ENCODE data around the gene ZNF500. TPM values are rescaled to one million over a fixed set of nuclear protein-coding genes. Genes with fewer than 3 reads are reported as not detected.

Gene ZNF500
- total and polyA plus RNA-seq, 2 experiments from 2014 or later: 5.8 to 15.3 TPM

GRCh38 chr16:4767872-4768548 is 1.0 kb upstream of the ZNF500 start:
- ATAC-seq (no peak), DNase-seq (ENCODE audit: low spot score) (no peak)
- Histone ChIP-seq H3K4me3 (peak overlapping the region; percentile 94), H3K79me2 (replicated peaks; ENCODE audit: insufficient read depth) (peaks cover 17% of the 10 kb centered on the region), H3K27me3 (ENCODE audit: insufficient read depth) (no peaks in the 10 kb centered on the region), H3K9me2 (ENCODE audit: insufficient read depth) (no peaks in the 10 kb centered on the region), H3K4me2 (peak overlapping the region; percentile 79), H2AFZ (peak overlapping the region; percentile 80), H3K27ac (ENCODE audit: low read depth) (peak overlapping the region; percentile 98), H3K4me1 (ENCODE audit: insufficient read depth) (peaks cover 19% of the 10 kb centered on the region), H3F3A (replicated peaks; ENCODE audit: low read depth) (peaks cover 17% of the 10 kb centered on the region; the same call in 1 of the 2 replicates), H3K36me3 (ENCODE audit: insufficient read depth) (no peaks in the 10 kb centered on the region), H4K20me1 (replicated peaks; ENCODE audit: insufficient read depth) (no peaks in the 10 kb centered on the region)
- peaks cover 22% of the 10 kb centered on the region for H3K36me3 Mint-ChIP-seq (ENCODE audit: low read depth)
- peak overlapping the region; percentile 88 for H3K27ac Mint-ChIP-seq
- H3K27me3 Mint-ChIP-seq (ENCODE audit: insufficient read depth, low read depth, poor library complexity): peaks cover 13% of the 10 kb centered on the region
- peak overlapping the region; percentile 80 for H3K4me3 Mint-ChIP-seq
- no peaks in the 10 kb centered on the region for H3K9me3 Mint-ChIP-seq
- H3K4me1 Mint-ChIP-seq: peaks cover 23% of the 10 kb centered on the region
- no peak for TF ChIP-seq CREB1 (CRISPR knock-in tag; IDR thresholded peaks at IDR 0.05; ENCODE audit: low read depth)
- TF ChIP-seq EZH2phosphoT487 (IDR thresholded peaks at IDR 0.05; ENCODE audit: unreplicated experiment): no peak
- TF ChIP-seq ETS1 (IDR thresholded peaks at IDR 0.05): no peak
- no peak for TF ChIP-seq JUNB (IDR thresholded peaks at IDR 0.05; ENCODE audit: unreplicated experiment)
- TF ChIP-seq POLR2AphosphoS5 (IDR thresholded peaks at IDR 0.05; ENCODE audit: low read depth): no peak
- TF ChIP-seq NANOG (IDR thresholded peaks at IDR 0.05; ENCODE audit: borderline replicate concordance): no peak
- no peak for TF ChIP-seq ZNF114 (CRISPR knock-in tag; IDR thresholded peaks at IDR 0.05)
- TF ChIP-seq STAT1 (IDR thresholded peaks at IDR 0.05; ENCODE audit: unreplicated experiment): no peak
- TF ChIP-seq ZNF462 (CRISPR knock-in tag; IDR thresholded peaks at IDR 0.05): no peak
- no peak for TF ChIP-seq EZH2 (IDR thresholded peaks at IDR 0.05; ENCODE audit: low read depth, unreplicated experiment)

Data from GM23338 (cell line).